HepG2 (cell line): ENCODE data around the gene PYY. TPM values are rescaled to one million over a fixed set of nuclear protein-coding genes. Genes with fewer than 3 reads are reported as not detected.
A peak's percentile ranks its signal among the peaks of the same experiment; 100 is the strongest.

Experiments
- CHD2 ChIP-seq: IDR thresholded peaks from 2 replicates; pipeline ENCODE4 v1.6.1; 2011; ENCODE audit warnings: low read depth, low read length, improper control_type of control experiment
- FIP1L1 ChIP-seq: fragments of 200-400 bp; formaldehyde crosslinking; IDR thresholded peaks from 2 replicates; pipeline ENCODE4 v1.6.1; 2018; ENCODE audit warnings: low read depth, mild to moderate bottlenecking, low read length, moderate library complexity, borderline replicate concordance; ENCODE audit not compliant: insufficient read depth
- FOXO1 ChIP-seq: sonication (generic); formaldehyde crosslinking; IDR thresholded peaks from 2 replicates; pipeline ENCODE4 v1.4.0; 2020; ENCODE audit warnings: missing genetic modification reagents
- KDM2A ChIP-seq: sonication (generic); formaldehyde crosslinking; IDR thresholded peaks from 2 replicates; pipeline ENCODE4 v1.4.0; 2020; ENCODE audit warnings: low read depth, missing genetic modification reagents, borderline replicate concordance
- KIAA2018 ChIP-seq: sonication (generic); formaldehyde crosslinking; IDR thresholded peaks from 2 replicates; pipeline ENCODE4 v1.5.0; 2020; ENCODE audit warnings: mild to moderate bottlenecking, missing genetic modification reagents, borderline replicate concordance
- KLF16 ChIP-seq, 2 experiments: sonication (generic) in 1 of 2; formaldehyde crosslinking in 1 of 2; IDR thresholded peaks; 2 replicates each; pipeline versions ENCODE4 v1.6.1 to v1.8.0; 2016 to 2023; ENCODE audit warnings: missing genetic modification reagents in 2 of 2, missing compliant biosample characterization in 1 of 2
- NFE2L1 ChIP-seq: sonication (generic); formaldehyde crosslinking; IDR thresholded peaks from 2 replicates; pipeline ENCODE4 v1.4.0; 2020; ENCODE audit warnings: missing genetic modification reagents, mild to moderate bottlenecking, borderline replicate concordance
- PAWR ChIP-seq: sonication (generic); formaldehyde crosslinking; IDR thresholded peaks from 2 replicates; pipeline ENCODE4 v1.4.0; 2020; ENCODE audit warnings: missing genetic modification reagents, mild to moderate bottlenecking, borderline replicate concordance
- PAX8 ChIP-seq: sonication (generic); formaldehyde crosslinking; IDR thresholded peaks from 2 replicates; pipeline ENCODE4 v1.8.0; 2022; ENCODE audit warnings: mild to moderate bottlenecking, missing genetic modification reagents, borderline replicate concordance
- PHF20 ChIP-seq: sonication (generic); formaldehyde crosslinking; IDR thresholded peaks from 2 replicates; pipeline ENCODE4 v1.5.0; 2020; ENCODE audit warnings: mild to moderate bottlenecking, missing genetic modification reagents
- SMAD1 ChIP-seq: sonication (generic); formaldehyde crosslinking; IDR thresholded peaks from 2 replicates; pipeline ENCODE4 v1.4.0; 2020; ENCODE audit warnings: missing genetic modification reagents, low read depth, mild to moderate bottlenecking, borderline replicate concordance
- SP2 ChIP-seq: sonication (generic); formaldehyde crosslinking; IDR thresholded peaks from 2 replicates; pipeline ENCODE4 v1.5.1; 2020; ENCODE audit warnings: mild to moderate bottlenecking, missing genetic modification reagents
- ZFP41 ChIP-seq: sonication (generic); formaldehyde crosslinking; IDR thresholded peaks from 2 replicates; pipeline ENCODE4 v1.4.0; 2020; ENCODE audit warnings: mild to moderate bottlenecking, missing genetic modification reagents, borderline replicate concordance
- ZNF296 ChIP-seq: sonication (generic); formaldehyde crosslinking; conservative IDR thresholded peaks from 2 replicates; pipeline ENCODE4 v1.5.0; 2020; ENCODE audit warnings: mild to moderate bottlenecking, missing genetic modification reagents
- ZNF619 ChIP-seq: sonication (generic); formaldehyde crosslinking; IDR thresholded peaks from 2 replicates; pipeline ENCODE4 v1.4.0; 2020; ENCODE audit warnings: mild to moderate bottlenecking, missing genetic modification reagents
- ZNF770 ChIP-seq: sonication (generic); formaldehyde crosslinking; IDR thresholded peaks from 2 replicates; pipeline ENCODE4 v1.5.0; 2020; ENCODE audit warnings: mild to moderate bottlenecking, missing genetic modification reagents
- ZNF891 ChIP-seq: sonication (generic); formaldehyde crosslinking; IDR thresholded peaks from 2 replicates; pipeline ENCODE4 v1.5.0; 2020; ENCODE audit warnings: mild to moderate bottlenecking, missing genetic modification reagents
- ZSCAN20 ChIP-seq: sonication (generic); formaldehyde crosslinking; IDR thresholded peaks from 2 replicates; pipeline ENCODE4 v1.4.0; 2020; ENCODE audit warnings: missing genetic modification reagents, mild to moderate bottlenecking, borderline replicate concordance
- ZSCAN25 ChIP-seq: sonication (generic); formaldehyde crosslinking; IDR thresholded peaks from 2 replicates; pipeline ENCODE4 v1.8.0; 2022; ENCODE audit warnings: mild to moderate bottlenecking, missing genetic modification reagents
- polyA plus RNA-seq, 8 experiments: library from polyadenylated mRNA; depleted of rRNA in 3 of 8; stranded (reverse) in 7 of 8; unstranded in 1 of 8; fragments of >200 nt; fragmentation: Illumina TruSeq in 4 of 8; extraction: Trizol in 4 of 8; gene quantifications; 2 replicates each; pipeline versions ENCODE4 v1.2.1 to v1.2.3, GENCODE V29; 2011 to 2016; ENCODE audit warnings: low read depth in 4 of 8, missing spikeins in 1 of 8, mixed read lengths in 1 of 8; ENCODE audit not compliant: insufficient read depth in 1 of 8
- total RNA-seq, 5 experiments: library from RNA; depleted of rRNA; stranded (reverse); fragments of >200 nt; fragmentation: Illumina TruSeq; extraction: Trizol; gene quantifications; 2 replicates each; pipeline ENCODE4 v1.2.3, GENCODE V29; 2016; ENCODE audit warnings: low read depth in 1 of 5
- TF ChIP-seq, protein P1 (sequence below): IDR thresholded peaks from 2 replicates; pipeline ENCODE4 v1.6.1; 2016; ENCODE audit warnings: mild to moderate bottlenecking, missing biosample characterization, missing genetic modification reagents

Gene PYY
- total and polyA plus RNA-seq, 2 of the 13 experiments (the other 11 are each of a cell fraction or from before 2014, with no cell fraction given), result 0.25 TPM; not detected in 1

GRCh38 chr17:43907425-43907981, 46.2 kb downstream of the PYY start, which contains the start of gene MPP2 (continued):
- TF ChIP-seq KIAA2018 (CRISPR knock-in tag) (no peak), PHF20 (CRISPR knock-in tag) (0 out of 2 replicates have a peak, but pooled peaks have one; percentile 21), NFE2L1 (no peak), KLF16 (CRISPR knock-in tag; IDR thresholded peaks at IDR 0.05) (no peak), CHD2 (no peak), ZNF891 (CRISPR knock-in tag) (0 out of 2 replicates have a peak, but pooled peaks have one; percentile 28), SP2 (no peak), ZSCAN20 (CRISPR knock-in tag) (no peak), ZNF619 (CRISPR knock-in tag) (no peak), KDM2A (peak; percentile 26; the same call in 1 of the 2 replicates), ZNF770 (CRISPR knock-in tag) (peak; percentile 73), PAX8 (CRISPR knock-in tag) (no peak), ZSCAN25 (CRISPR knock-in tag) (no peak), ZNF296 (CRISPR knock-in tag) (no peak), SMAD1 (CRISPR knock-in tag) (no peak), FIP1L1 (no peak), ZFP41 (CRISPR knock-in tag) (no peak), PAWR (CRISPR knock-in tag) (no peak), FOXO1 (CRISPR knock-in tag) (no peak)
- TF ChIP-seq, protein P1, sequence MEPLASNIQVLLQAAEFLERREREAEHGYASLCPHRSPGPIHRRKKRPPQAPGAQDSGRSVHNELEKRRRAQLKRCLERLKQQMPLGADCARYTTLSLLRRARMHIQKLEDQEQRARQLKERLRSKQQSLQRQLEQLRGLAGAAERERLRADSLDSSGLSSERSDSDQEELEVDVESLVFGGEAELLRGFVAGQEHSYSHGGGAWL (CRISPR knock-in tag), result no peak
